Measurements from ENCODE around the gene HNRNPAB. TPM values are rescaled to one million over a fixed set of nuclear protein-coding genes. Genes with fewer than 3 reads are reported as not detected.

The HNRNPAB gene
- total RNA-seq, 1 donor, result 40.9 TPM

- Histone ChIP-seq H4K20me1 (ENCODE audit: insufficient read depth, low read length) (peaks cover 68% of the 10 kb centered on the region), H3K9me3 (ENCODE audit: low read depth, low read length) (no peaks in the 10 kb centered on the region)
Measured at GRCh38 chr5:178211095-178212048, 7.0 kb downstream of the HNRNPAB start.

GRCh38 chr5:178212241-178213002 lies 8.1 kb downstream of the HNRNPAB start:
- DNase-seq (ENCODE audit: insufficient read length, low spot score, missing footprints), result no peak
- H3K27me3 ChIP-seq (ENCODE audit: insufficient read depth, low read length), result no peaks in the 10 kb centered on the region
- TF ChIP-seq, protein P1, sequence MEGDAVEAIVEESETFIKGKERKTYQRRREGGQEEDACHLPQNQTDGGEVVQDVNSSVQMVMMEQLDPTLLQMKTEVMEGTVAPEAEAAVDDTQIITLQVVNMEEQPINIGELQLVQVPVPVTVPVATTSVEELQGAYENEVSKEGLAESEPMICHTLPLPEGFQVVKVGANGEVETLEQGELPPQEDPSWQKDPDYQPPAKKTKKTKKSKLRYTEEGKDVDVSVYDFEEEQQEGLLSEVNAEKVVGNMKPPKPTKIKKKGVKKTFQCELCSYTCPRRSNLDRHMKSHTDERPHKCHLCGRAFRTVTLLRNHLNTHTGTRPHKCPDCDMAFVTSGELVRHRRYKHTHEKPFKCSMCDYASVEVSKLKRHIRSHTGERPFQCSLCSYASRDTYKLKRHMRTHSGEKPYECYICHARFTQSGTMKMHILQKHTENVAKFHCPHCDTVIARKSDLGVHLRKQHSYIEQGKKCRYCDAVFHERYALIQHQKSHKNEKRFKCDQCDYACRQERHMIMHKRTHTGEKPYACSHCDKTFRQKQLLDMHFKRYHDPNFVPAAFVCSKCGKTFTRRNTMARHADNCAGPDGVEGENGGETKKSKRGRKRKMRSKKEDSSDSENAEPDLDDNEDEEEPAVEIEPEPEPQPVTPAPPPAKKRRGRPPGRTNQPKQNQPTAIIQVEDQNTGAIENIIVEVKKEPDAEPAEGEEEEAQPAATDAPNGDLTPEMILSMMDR (IDR thresholded peaks at IDR 0.05; ENCODE audit: extremely low read depth, low read depth, low read length), result no peak
- H3K4me3 ChIP-seq (ENCODE audit: insufficient read depth, low read length), result no peak overlapping the region
- H3K9me3 ChIP-seq (ENCODE audit: low read depth, low read length), result no peaks in the 10 kb centered on the region
- H3K4me1 ChIP-seq (ENCODE audit: insufficient read depth, low read length), result peaks cover 7% of the 10 kb centered on the region
- peaks cover 59% of the 10 kb centered on the region for H4K20me1 ChIP-seq (ENCODE audit: insufficient read depth, low read length)
- H3K4me2 ChIP-seq (ENCODE audit: insufficient read depth, low read length), result no peak overlapping the region
- H3K36me3 ChIP-seq (ENCODE audit: insufficient read depth, low read length), result peaks cover 97% of the 10 kb centered on the region
- no peak overlapping the region for H3K27ac ChIP-seq (ENCODE audit: low read depth, low read length)
- H2AFZ ChIP-seq (ENCODE audit: low read length), result no peak overlapping the region
- peaks cover 31% of the 10 kb centered on the region for H3K79me2 ChIP-seq (ENCODE audit: insufficient read depth, low read length)

More at GRCh38 chr5:178211095-178212048, 7.0 kb downstream of the HNRNPAB start:
- Histone ChIP-seq H3K27me3 (ENCODE audit: insufficient read depth, low read length) (no peaks in the 10 kb centered on the region), H3K4me1 (ENCODE audit: insufficient read depth, low read length) (peaks cover 17% of the 10 kb centered on the region), H3K4me2 (ENCODE audit: insufficient read depth, low read length) (no peak overlapping the region), H3K79me2 (ENCODE audit: insufficient read depth, low read length) (peaks cover 40% of the 10 kb centered on the region), H3K36me3 (ENCODE audit: insufficient read depth, low read length) (peaks cover 100% of the 10 kb centered on the region), H3K27ac (ENCODE audit: low read depth, low read length) (no peak overlapping the region), H3K4me3 (ENCODE audit: insufficient read depth, low read length) (no peak overlapping the region), H2AFZ (ENCODE audit: low read length) (no peak overlapping the region)
- TF ChIP-seq, protein P1 (IDR thresholded peaks at IDR 0.05; ENCODE audit: extremely low read depth, low read depth, low read length), result no peak
- DNase-seq (ENCODE audit: insufficient read length, low spot score, missing footprints), result no peak

- Histone ChIP-seq H3K79me2 (ENCODE audit: insufficient read depth, low read length) (peaks cover 25% of the 10 kb centered on the region), H3K4me3 (ENCODE audit: insufficient read depth, low read length) (no peak overlapping the region), H3K4me2 (ENCODE audit: insufficient read depth, low read length) (no peak overlapping the region), H3K27ac (ENCODE audit: low read depth, low read length) (no peak overlapping the region), H3K4me1 (ENCODE audit: insufficient read depth, low read length) (peaks cover under 1% of the 10 kb centered on the region), H2AFZ (ENCODE audit: low read length) (no peak overlapping the region), H4K20me1 (ENCODE audit: insufficient read depth, low read length) (peaks cover 53% of the 10 kb centered on the region), H3K36me3 (ENCODE audit: insufficient read depth, low read length) (peaks cover 91% of the 10 kb centered on the region), H3K27me3 (ENCODE audit: insufficient read depth, low read length) (no peaks in the 10 kb centered on the region), H3K9me3 (ENCODE audit: low read depth, low read length) (no peaks in the 10 kb centered on the region)
- TF ChIP-seq, protein P1 (IDR thresholded peaks at IDR 0.05; ENCODE audit: extremely low read depth, low read depth, low read length), result no peak
- DNase-seq (ENCODE audit: insufficient read length, low spot score, missing footprints), result no peak
Measured at GRCh38 chr5:178213003-178213461, 8.7 kb downstream of the HNRNPAB start.
